Measurements from ENCODE around the gene RIN2.

Gene RIN2

DNA sequence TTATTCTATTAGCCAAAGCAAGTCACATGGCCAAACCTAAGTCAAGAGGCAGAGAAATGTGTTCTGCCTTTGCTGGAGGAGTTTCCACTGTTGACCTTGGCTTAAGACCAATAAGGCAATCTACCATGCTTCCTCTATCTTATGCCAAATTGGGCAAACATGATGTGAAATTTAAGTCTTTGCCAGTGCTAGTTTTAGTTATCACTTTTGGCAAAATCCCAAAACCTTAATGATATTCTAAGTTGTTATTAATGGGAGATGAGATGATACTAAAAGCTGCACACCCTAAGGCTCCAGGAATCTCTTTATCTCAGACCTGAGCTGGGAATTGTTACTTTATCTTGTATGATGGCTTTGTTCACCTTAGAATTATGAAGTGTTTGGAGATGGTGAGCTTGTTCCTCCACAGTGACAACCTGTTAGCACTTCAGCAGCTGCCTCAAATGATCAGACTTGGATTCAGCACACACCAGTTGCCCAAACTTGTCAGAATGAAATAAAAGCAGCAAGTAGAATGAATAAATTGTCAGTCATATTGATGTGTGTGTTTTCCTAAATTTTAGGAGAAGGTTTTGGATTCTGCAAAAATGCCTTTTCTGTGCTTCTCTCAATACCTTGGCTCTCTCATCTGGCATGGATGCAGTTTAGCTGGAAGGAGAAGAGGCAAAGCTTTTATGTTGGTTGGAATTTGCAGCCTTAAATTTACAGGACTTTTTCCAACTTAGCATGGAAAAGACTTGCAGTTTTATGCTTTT, 49.3 kb downstream of the RIN2 start:
- DNase-seq (ENCODE audit: insufficient read length, low spot score) = no peak
- TF ChIP-seq, protein P1, sequence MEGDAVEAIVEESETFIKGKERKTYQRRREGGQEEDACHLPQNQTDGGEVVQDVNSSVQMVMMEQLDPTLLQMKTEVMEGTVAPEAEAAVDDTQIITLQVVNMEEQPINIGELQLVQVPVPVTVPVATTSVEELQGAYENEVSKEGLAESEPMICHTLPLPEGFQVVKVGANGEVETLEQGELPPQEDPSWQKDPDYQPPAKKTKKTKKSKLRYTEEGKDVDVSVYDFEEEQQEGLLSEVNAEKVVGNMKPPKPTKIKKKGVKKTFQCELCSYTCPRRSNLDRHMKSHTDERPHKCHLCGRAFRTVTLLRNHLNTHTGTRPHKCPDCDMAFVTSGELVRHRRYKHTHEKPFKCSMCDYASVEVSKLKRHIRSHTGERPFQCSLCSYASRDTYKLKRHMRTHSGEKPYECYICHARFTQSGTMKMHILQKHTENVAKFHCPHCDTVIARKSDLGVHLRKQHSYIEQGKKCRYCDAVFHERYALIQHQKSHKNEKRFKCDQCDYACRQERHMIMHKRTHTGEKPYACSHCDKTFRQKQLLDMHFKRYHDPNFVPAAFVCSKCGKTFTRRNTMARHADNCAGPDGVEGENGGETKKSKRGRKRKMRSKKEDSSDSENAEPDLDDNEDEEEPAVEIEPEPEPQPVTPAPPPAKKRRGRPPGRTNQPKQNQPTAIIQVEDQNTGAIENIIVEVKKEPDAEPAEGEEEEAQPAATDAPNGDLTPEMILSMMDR (IDR thresholded peaks at IDR 0.05; ENCODE audit: insufficient read depth, missing control alignments) = no peak
- no peak for FAIRE-seq

Measured in D721Med (cell line).